GM13976 (cell line): ENCODE measurements around the gene CD8B.
A peak's percentile ranks its signal among the peaks of the same experiment; 100 is the strongest.

ENCODE experiments used
- DNase-seq: peaks from one replicate; pipeline ENCODE4 v3.0.0; 2012; ENCODE audit warnings: low spot score
- in situ Hi-C: fragments of 300-500 bp; cut with MboI; formaldehyde crosslinking; loops from one replicate; pipeline ENCODE4 v1.12.0; 2022; ENCODE audit warnings: low sequenced_read_pairs, mixed read lengths, inconsistent platforms; ENCODE audit not compliant: unreplicated experiment
- TF ChIP-seq, protein P1 (sequence below): IDR thresholded peaks from 2 replicates; pipeline ENCODE4 v1.5.1; 2012; ENCODE audit warnings: borderline replicate concordance, mild to moderate bottlenecking; ENCODE audit not compliant: insufficient read depth; ENCODE audit errors: extremely low read depth, missing control alignments, control extremely low read depth

Gene CD8B

DNA sequence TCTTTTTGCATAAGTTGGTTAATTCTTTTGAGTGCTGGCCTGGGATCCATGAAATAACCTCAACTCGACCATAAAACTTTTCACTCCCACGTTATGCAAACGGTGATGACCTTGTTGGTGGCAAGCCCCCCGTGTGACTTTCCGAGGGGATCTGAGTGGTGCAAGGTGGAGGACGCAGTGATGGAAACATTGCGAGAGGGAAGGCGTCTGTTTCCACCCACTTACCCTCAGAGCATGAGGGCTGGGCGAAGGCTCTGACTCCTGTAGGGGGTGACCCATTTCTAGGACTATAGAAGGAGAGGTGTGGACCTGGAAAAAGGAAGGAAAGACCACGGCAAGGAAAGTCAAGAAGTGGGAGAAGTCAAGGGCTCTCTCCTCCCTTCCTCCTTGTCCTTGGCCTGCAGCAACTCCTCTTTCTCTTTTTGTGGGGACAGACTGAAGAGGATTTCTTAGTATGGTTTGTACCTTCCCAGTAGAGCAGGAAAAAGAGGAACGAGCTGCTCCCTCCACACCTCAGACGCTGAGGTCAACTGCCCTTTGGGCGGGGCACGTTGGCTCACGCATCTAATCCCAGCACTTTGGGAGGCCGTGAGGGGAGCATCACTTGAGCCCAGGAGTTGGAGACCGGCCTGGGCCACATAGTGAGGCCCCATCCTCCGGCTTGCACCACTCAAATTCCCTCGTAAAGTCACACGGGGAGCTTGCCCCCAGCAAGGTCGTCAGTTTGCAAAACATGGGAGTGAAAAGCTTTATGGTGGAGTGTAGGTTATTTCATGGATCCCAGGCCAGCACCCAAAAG lies 55.4 kb downstream of the CD8B start:
- no peak for DNase-seq
- in situ Hi-C loops = no loop called here
- TF ChIP-seq, protein P1, sequence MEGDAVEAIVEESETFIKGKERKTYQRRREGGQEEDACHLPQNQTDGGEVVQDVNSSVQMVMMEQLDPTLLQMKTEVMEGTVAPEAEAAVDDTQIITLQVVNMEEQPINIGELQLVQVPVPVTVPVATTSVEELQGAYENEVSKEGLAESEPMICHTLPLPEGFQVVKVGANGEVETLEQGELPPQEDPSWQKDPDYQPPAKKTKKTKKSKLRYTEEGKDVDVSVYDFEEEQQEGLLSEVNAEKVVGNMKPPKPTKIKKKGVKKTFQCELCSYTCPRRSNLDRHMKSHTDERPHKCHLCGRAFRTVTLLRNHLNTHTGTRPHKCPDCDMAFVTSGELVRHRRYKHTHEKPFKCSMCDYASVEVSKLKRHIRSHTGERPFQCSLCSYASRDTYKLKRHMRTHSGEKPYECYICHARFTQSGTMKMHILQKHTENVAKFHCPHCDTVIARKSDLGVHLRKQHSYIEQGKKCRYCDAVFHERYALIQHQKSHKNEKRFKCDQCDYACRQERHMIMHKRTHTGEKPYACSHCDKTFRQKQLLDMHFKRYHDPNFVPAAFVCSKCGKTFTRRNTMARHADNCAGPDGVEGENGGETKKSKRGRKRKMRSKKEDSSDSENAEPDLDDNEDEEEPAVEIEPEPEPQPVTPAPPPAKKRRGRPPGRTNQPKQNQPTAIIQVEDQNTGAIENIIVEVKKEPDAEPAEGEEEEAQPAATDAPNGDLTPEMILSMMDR = no peak

DNA sequence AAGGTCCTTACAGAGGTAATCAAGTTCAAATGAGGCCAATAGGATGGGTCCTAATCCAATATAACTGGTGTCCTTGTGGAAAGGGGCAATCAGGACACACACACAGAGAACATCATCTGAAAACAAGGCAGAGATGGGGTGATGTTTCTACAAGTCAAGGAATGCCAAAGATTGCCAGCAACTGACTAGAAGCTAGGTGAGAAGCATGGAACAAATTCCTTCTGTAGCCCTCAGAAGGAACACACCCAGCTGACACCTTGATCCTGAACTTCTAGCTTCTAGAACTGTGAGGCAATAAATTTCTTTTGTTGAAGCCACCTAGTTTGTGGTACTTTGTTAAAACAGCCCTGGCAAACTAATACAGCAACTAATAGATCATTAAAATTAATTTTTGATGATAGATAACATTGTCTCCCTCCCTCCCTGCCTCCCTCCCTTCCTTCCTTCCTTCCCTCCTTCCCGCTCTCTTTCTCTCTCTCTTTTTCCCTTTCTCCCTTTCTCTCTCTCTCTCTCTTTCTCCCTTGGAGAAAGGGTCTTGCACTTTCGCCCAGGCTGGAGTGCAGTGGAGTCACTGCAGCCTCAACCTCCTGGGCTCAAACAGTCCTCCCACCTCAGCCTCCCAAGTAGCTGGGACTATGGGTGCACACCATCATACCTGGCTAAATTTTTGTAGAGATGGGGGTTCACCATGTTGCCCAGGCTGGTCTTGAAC lies 60.7 kb downstream of the CD8B start:
- TF ChIP-seq, protein P1 = no peak
- DNase-seq = no peak
- in situ Hi-C loops = no loop called here

DNA sequence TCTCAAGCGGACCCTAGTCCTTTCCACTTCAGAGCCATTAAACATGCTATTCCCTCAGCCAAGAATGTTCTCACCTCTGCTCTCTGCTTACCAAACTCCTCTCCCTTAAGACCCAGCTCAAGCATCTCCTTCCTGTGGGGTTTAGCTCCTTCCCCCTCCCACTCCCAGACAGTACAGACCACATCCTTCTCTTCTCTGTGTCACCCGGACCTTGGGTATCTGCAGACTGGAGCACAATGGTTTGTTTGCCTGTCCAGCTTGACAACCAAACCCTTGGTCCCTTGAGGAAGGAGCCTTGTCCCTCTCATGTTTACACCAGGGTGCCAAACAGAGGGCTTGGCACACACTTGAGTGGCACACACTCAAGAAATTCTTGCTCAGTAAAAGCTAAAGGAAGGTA lies 66.8 kb downstream of the CD8B start:
- TF ChIP-seq, protein P1 = no peak
- DNase-seq = no peak
- in situ Hi-C loops = no loop called here

- TF ChIP-seq, protein P1 = no peak
- in situ Hi-C loops = no loop called here
- no peak for DNase-seq
Measured at GRCh38 chr2:86793752-86794151, 67.9 kb downstream of the CD8B start.

- DNase-seq = no peak
- TF ChIP-seq, protein P1 = no peak
Measured at GRCh38 chr2:86791573-86791972, 70.1 kb downstream of the CD8B start.

GRCh38 chr2:86790676-86791572 lies 70.8 kb downstream of the CD8B start, which contains the start of gene CD8A:
CD8A (minus strand) TSS chr2:86790913; CDS start chr2:86790825, 88 bp downstream.
- TF ChIP-seq, protein P1 = no peak
- DNase-seq = peak; percentile 61

More at GRCh38 chr2:86791573-86791972, 70.1 kb downstream of the CD8B start:
- in situ Hi-C loops = no loop called here

More at GRCh38 chr2:86790676-86791572, 70.8 kb downstream of the CD8B start, which contains the start of gene CD8A:
- in situ Hi-C loops = no loop called here
